Measurements from ENCODE around the gene SRSF9. TPM values are rescaled to one million over a fixed set of nuclear protein-coding genes. Genes with fewer than 3 reads are reported as not detected.
A peak's percentile ranks its signal among the peaks of the same experiment; 100 is the strongest.

SRSF9 gene
- total and polyA plus RNA-seq, 2 experiments from 2014 or later, result 166 to 263 TPM

GRCh38 chr12:120416490-120417216, 52.9 kb downstream of the SRSF9 start:
- Histone ChIP-seq H3K4me1 (ENCODE audit: insufficient read depth) (peaks cover 6% of the 10 kb centered on the region), H3K36me3 (replicated peaks; ENCODE audit: insufficient read depth, low read depth) (no peaks in the 10 kb centered on the region)

DNA sequence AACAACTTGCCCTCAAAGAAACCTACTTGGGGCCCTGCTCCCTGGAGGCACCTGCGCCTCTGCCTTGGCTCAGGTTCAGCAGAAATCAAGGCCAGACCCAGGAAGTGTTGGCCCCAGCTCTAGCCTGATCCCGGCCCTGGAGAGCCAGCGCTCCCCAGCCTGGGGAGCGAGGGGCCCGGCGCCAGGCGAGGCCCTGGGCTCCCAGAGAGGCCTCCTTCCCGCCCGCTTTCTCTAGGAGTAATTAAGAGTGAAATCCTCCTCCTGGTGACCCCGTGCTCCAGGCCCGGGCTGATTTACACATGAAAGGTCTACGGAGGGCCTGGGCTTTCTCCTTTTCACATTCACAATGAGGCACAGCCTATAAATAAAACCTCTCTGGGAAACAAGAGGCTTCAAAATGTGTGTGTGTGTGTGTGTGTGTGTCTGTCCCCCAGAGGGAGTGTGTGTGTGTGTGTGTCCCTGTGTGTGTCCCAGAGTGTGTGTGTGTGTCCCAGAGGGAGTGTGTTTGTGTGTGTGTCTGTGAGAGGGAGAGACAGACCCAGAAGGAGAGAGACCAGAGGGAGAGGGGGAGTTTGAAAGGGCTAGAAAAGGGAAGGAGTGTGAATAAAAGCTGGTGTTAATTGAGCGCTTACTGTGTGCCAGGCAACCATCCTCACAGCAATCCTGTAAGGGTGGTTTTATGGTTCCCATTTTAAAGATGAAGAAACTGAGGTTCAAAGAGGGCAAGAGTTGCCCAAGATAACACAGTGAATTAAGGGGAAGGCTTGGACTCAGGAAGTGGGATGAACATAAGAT, 55.5 kb downstream of the SRSF9 start:
- no peaks in the 10 kb centered on the region for H3K79me2 ChIP-seq
- peak; percentile 30 for DNase-seq (ENCODE audit: low spot score)
- H3K4me3 ChIP-seq, result no peak overlapping the region
- peaks cover 6% of the 10 kb centered on the region for H3K4me1 ChIP-seq (ENCODE audit: insufficient read depth)
- H3K4me2 ChIP-seq, result no peak overlapping the region
- H3K36me3 ChIP-seq (replicated peaks; ENCODE audit: insufficient read depth, low read depth), result no peaks in the 10 kb centered on the region
- peak overlapping the region; percentile 12 for H3K27ac ChIP-seq
- no peaks in the 10 kb centered on the region for H4K20me1 ChIP-seq (ENCODE audit: insufficient read depth, poor library complexity, severe bottlenecking)
- H2AFZ ChIP-seq, result peak overlapping the region; percentile 88
- TF ChIP-seq, protein P1, sequence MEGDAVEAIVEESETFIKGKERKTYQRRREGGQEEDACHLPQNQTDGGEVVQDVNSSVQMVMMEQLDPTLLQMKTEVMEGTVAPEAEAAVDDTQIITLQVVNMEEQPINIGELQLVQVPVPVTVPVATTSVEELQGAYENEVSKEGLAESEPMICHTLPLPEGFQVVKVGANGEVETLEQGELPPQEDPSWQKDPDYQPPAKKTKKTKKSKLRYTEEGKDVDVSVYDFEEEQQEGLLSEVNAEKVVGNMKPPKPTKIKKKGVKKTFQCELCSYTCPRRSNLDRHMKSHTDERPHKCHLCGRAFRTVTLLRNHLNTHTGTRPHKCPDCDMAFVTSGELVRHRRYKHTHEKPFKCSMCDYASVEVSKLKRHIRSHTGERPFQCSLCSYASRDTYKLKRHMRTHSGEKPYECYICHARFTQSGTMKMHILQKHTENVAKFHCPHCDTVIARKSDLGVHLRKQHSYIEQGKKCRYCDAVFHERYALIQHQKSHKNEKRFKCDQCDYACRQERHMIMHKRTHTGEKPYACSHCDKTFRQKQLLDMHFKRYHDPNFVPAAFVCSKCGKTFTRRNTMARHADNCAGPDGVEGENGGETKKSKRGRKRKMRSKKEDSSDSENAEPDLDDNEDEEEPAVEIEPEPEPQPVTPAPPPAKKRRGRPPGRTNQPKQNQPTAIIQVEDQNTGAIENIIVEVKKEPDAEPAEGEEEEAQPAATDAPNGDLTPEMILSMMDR (IDR thresholded peaks at IDR 0.05; ENCODE audit: poor library complexity), result no peak
- TF ChIP-seq EZH2phosphoT487 (IDR thresholded peaks at IDR 0.05; ENCODE audit: low read depth, severe bottlenecking, unreplicated experiment) (no peak), EZH2 (IDR thresholded peaks at IDR 0.05; ENCODE audit: borderline replicate concordance) (no peak)
- no peaks in the 10 kb centered on the region for H3K27me3 ChIP-seq
- no peaks in the 10 kb centered on the region for H3K9me3 ChIP-seq (ENCODE audit: low read depth)
- 47% methylated on average over 13 of the region's 13 CpGs for WGBS (ENCODE audit: low lambda C conversion rate, missing lambda C conversion rate)
- H3K9me2 ChIP-seq (replicated peaks; ENCODE audit: insufficient read depth), result no peaks in the 10 kb centered on the region

More at GRCh38 chr12:120416490-120417216, 52.9 kb downstream of the SRSF9 start:
- Histone ChIP-seq H3K27ac (no peak overlapping the region), H2AFZ (no peak overlapping the region), H3K4me2 (no peak overlapping the region), H3K27me3 (no peaks in the 10 kb centered on the region), H3K4me3 (no peak overlapping the region), H3K9me3 (ENCODE audit: low read depth) (no peaks in the 10 kb centered on the region), H4K20me1 (ENCODE audit: insufficient read depth, poor library complexity, severe bottlenecking) (no peaks in the 10 kb centered on the region), H3K79me2 (no peaks in the 10 kb centered on the region), H3K9me2 (replicated peaks; ENCODE audit: insufficient read depth) (no peaks in the 10 kb centered on the region)
- DNase-seq (ENCODE audit: low spot score), result no peak
- 87% methylated on average over 7 of the region's 7 CpGs for WGBS (ENCODE audit: low lambda C conversion rate, missing lambda C conversion rate)
- TF ChIP-seq EZH2 (IDR thresholded peaks at IDR 0.05; ENCODE audit: borderline replicate concordance) (no peak), EZH2phosphoT487 (IDR thresholded peaks at IDR 0.05; ENCODE audit: low read depth, severe bottlenecking, unreplicated experiment) (no peak)
- TF ChIP-seq, protein P1 (IDR thresholded peaks at IDR 0.05; ENCODE audit: poor library complexity), result no peak

DNA sequence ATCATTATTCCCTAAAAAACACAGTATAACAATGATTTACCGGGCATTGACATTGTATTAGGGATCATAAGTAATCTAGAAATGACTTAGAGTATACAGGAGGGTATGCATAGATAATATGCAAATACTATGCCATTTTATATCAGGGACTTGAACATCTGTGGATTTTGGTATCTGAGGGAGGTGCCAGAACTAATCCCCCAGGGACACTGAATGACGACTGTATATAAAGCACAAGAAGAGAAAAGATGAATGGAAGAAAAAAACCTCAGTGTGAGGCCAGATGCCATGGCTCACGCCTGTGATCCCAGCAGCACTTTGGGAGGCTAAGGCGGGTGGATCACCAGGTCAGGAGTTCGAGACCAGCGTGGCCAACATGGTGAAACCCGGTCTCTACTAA, 57.1 kb downstream of the SRSF9 start:
- Histone ChIP-seq H3K36me3 (replicated peaks; ENCODE audit: insufficient read depth, low read depth) (no peaks in the 10 kb centered on the region), H3K4me1 (ENCODE audit: insufficient read depth) (peaks cover 6% of the 10 kb centered on the region), H4K20me1 (ENCODE audit: insufficient read depth, poor library complexity, severe bottlenecking) (no peaks in the 10 kb centered on the region), H3K4me3 (no peak overlapping the region), H2AFZ (no peak overlapping the region), H3K4me2 (no peak overlapping the region), H3K9me3 (ENCODE audit: low read depth) (no peaks in the 10 kb centered on the region), H3K27me3 (no peaks in the 10 kb centered on the region), H3K79me2 (no peaks in the 10 kb centered on the region), H3K9me2 (replicated peaks; ENCODE audit: insufficient read depth) (no peaks in the 10 kb centered on the region), H3K27ac (no peak overlapping the region)
- 90% methylated on average over 7 of the region's 7 CpGs for WGBS (ENCODE audit: low lambda C conversion rate, missing lambda C conversion rate)
- DNase-seq (ENCODE audit: low spot score), result no peak
- TF ChIP-seq, protein P1 (IDR thresholded peaks at IDR 0.05; ENCODE audit: poor library complexity), result no peak
- TF ChIP-seq EZH2 (IDR thresholded peaks at IDR 0.05; ENCODE audit: borderline replicate concordance), result no peak
- no peak for TF ChIP-seq EZH2phosphoT487 (IDR thresholded peaks at IDR 0.05; ENCODE audit: low read depth, severe bottlenecking, unreplicated experiment)

Small RNAs within 50 kb of the gene (small RNA-seq; reads per million reads assigned to genes)
- not detected for gene RF00019

Other genes with a start within 250 kb of the SRSF9 start
- 26.7 and 30.4 TPM in 2 replicates for gene PXN, start 204.0 kb downstream of the SRSF9 start, total RNA-seq
- 61.7 and 69.3 TPM in 2 replicates for gene PXN, start 204.0 kb downstream of the SRSF9 start, polyA plus RNA-seq
- gene RNU4-2, start 177.8 kb downstream of the SRSF9 start, total RNA-seq, result under 0.01 TPM in 2 replicates
- not detected in 2 replicates for gene RNU4-2, start 177.8 kb downstream of the SRSF9 start, polyA plus RNA-seq
- gene RNU4-1, start 176.5 kb downstream of the SRSF9 start, total RNA-seq, result under 0.01 TPM in 2 replicates
- gene RNU4-1, start 176.5 kb downstream of the SRSF9 start, polyA plus RNA-seq, result not detected in 2 replicates
- gene SIRT4, start 167.4 kb downstream of the SRSF9 start, total RNA-seq, result 3.9 and 7.7 TPM in 2 replicates
- 3.0 and 5.5 TPM in 2 replicates for gene SIRT4, start 167.4 kb downstream of the SRSF9 start, polyA plus RNA-seq
- 8.5 and 24.9 TPM in 2 replicates for gene PLA2G1B, start 142.0 kb downstream of the SRSF9 start, total RNA-seq
- gene PLA2G1B, start 142.0 kb downstream of the SRSF9 start, polyA plus RNA-seq, result 14.7 and 18.8 TPM in 2 replicates
- 2.2 and 9.3 TPM in 2 replicates for gene MSI1, start 100.6 kb downstream of the SRSF9 start, total RNA-seq
- gene MSI1, start 100.6 kb downstream of the SRSF9 start, polyA plus RNA-seq, result 4.4 and 5.6 TPM in 2 replicates
- 522 and 581 TPM in 2 replicates for gene COX6A1, start 31.6 kb downstream of the SRSF9 start, total RNA-seq
- 964 and 1,059 TPM in 2 replicates for gene COX6A1, start 31.6 kb downstream of the SRSF9 start, polyA plus RNA-seq
- gene TRIAP1, start 23.4 kb downstream of the SRSF9 start, total RNA-seq, result 43.6 and 43.8 TPM in 2 replicates
- 42.7 and 53.9 TPM in 2 replicates for gene TRIAP1, start 23.4 kb downstream of the SRSF9 start, polyA plus RNA-seq
- 35.0 and 36.2 TPM in 2 replicates for gene GATC, start 23.3 kb downstream of the SRSF9 start, total RNA-seq
- gene GATC, start 23.3 kb downstream of the SRSF9 start, polyA plus RNA-seq, result 19.0 and 26.0 TPM in 2 replicates
- 383 and 418 TPM in 2 replicates for gene DYNLL1, start 26.4 kb upstream of the SRSF9 start, total RNA-seq
- 630 and 641 TPM in 2 replicates for gene DYNLL1, start 26.4 kb upstream of the SRSF9 start, polyA plus RNA-seq
- 37.0 and 41.0 TPM in 2 replicates for gene COQ5, start 59.4 kb upstream of the SRSF9 start, total RNA-seq
- 38.7 and 40.7 TPM in 2 replicates for gene COQ5, start 59.4 kb upstream of the SRSF9 start, polyA plus RNA-seq
- gene RNF10, start 64.6 kb upstream of the SRSF9 start, total RNA-seq, result 48.5 and 83.9 TPM in 2 replicates
- 128 and 142 TPM in 2 replicates for gene RNF10, start 64.6 kb upstream of the SRSF9 start, polyA plus RNA-seq
- 29.3 and 34.0 TPM in 2 replicates for gene POP5, start 111.7 kb upstream of the SRSF9 start, total RNA-seq
- gene POP5, start 111.7 kb upstream of the SRSF9 start, polyA plus RNA-seq, result 51.1 and 54.0 TPM in 2 replicates
- gene CABP1, start 170.9 kb upstream of the SRSF9 start, total RNA-seq, result 1.5 TPM in 1 of 2 replicates, not detected in the other
- 0.74 TPM in 1 of 2 replicates, not detected in the other for gene CABP1, start 170.9 kb upstream of the SRSF9 start, polyA plus RNA-seq
- 132 and 135 TPM in 2 replicates for gene MLEC, start 217.4 kb upstream of the SRSF9 start, total RNA-seq
- gene MLEC, start 217.4 kb upstream of the SRSF9 start, polyA plus RNA-seq, result 210 and 227 TPM in 2 replicates
- gene UNC119B, start 240.7 kb upstream of the SRSF9 start, total RNA-seq, result 24.7 and 26.0 TPM in 2 replicates
- gene UNC119B, start 240.7 kb upstream of the SRSF9 start, polyA plus RNA-seq, result 5.2 and 10.9 TPM in 2 replicates

All from hepatocyte (in vitro differentiated cells).